Mesothelial cell of epicardium (in vitro differentiated cells): ENCODE measurements around the gene PGAP6. TPM values are rescaled to one million over a fixed set of nuclear protein-coding genes. Genes with fewer than 3 reads are reported as not detected.
A peak's percentile ranks its signal among the peaks of the same experiment; 100 is the strongest.
"Not testable (repeated sequence)": the region's sequence is repeated elsewhere in the genome, so short reads cannot be mapped to it uniquely, and the experiment has no call there.

Experiments used
- DNase-seq, 2 experiments: peaks; one replicate each; pipeline ENCODE4 v3.0.0; 2021; ENCODE audit warnings: low spot score in 2 of 2; ENCODE audit not compliant: unreplicated experiment in 2 of 2
- H3K27ac Mint-ChIP-seq: 2 replicates; pipeline ENCODE4 v1.8.0; 2021; ENCODE audit warnings: mixed read lengths
- H3K27me3 Mint-ChIP-seq: 2 replicates; pipeline ENCODE4 v1.8.0; 2021; ENCODE audit warnings: low read depth, mixed read lengths
- H3K36me3 Mint-ChIP-seq: 2 replicates; pipeline ENCODE4 v1.8.0; 2021; ENCODE audit warnings: mixed read lengths
- H3K4me1 Mint-ChIP-seq: 2 replicates; pipeline ENCODE4 v1.8.0; 2021; ENCODE audit warnings: mixed read lengths
- H3K4me3 Mint-ChIP-seq: 2 replicates; pipeline ENCODE4 v1.8.0; 2021; ENCODE audit warnings: mild to moderate bottlenecking, moderate library complexity, mixed read lengths
- H3K9me3 Mint-ChIP-seq: 2 replicates; pipeline ENCODE4 v1.8.0; 2021; ENCODE audit warnings: mixed read lengths
- CTCF ChIP-seq: fragments of 200-600 bp; sonication (generic); IDR thresholded peaks from one replicate; pipeline ENCODE4 v1.5.0; 2021; ENCODE audit warnings: antibody characterized with exemption; ENCODE audit not compliant: unreplicated experiment
- total RNA-seq: library from RNA; stranded (reverse); gene quantifications from 3 replicates; pipeline ENCODE4 v1.2.1, GENCODE V29; 2021

The PGAP6 gene
- total RNA-seq, 1 donor from 2014 or later = 51.4 TPM

GRCh38 chr16:426115-426905, 44.5 kb upstream of the PGAP6 start:
- Mint-ChIP-seq H3K9me3 (no peaks in the 10 kb centered on the region), H3K36me3 (no peaks in the 10 kb centered on the region), H3K27me3 (peaks cover 16% of the 10 kb centered on the region), H3K27ac (no peak overlapping the region), H3K4me3 (peak overlapping the region; percentile 76), H3K4me1 (peaks cover 29% of the 10 kb centered on the region)
- DNase-seq = peak in 1 of 2 experiments; percentile 41
- TF ChIP-seq CTCF = no peak

- H3K4me3 Mint-ChIP-seq = peak overlapping the region; percentile 76
- TF ChIP-seq CTCF = no peak
- peak in 1 of 2 experiments; percentile 56 for DNase-seq
- no peaks in the 10 kb centered on the region for H3K9me3 Mint-ChIP-seq
- peaks cover 16% of the 10 kb centered on the region for H3K27me3 Mint-ChIP-seq
- peaks cover 29% of the 10 kb centered on the region for H3K4me1 Mint-ChIP-seq
- H3K36me3 Mint-ChIP-seq = no peaks in the 10 kb centered on the region
- H3K27ac Mint-ChIP-seq = no peak overlapping the region
Measured at GRCh38 chr16:425740-426114, 43.9 kb upstream of the PGAP6 start.

- peaks cover 16% of the 10 kb centered on the region for H3K27me3 Mint-ChIP-seq
- H3K27ac Mint-ChIP-seq = peak within 1 kb of the TSS; percentile 67
- DNase-seq = peak; percentile 64 to 87
- peak within 1 kb of the TSS; percentile 76 for H3K4me3 Mint-ChIP-seq
- TF ChIP-seq CTCF = no peak
- no peaks in the 10 kb centered on the region for H3K9me3 Mint-ChIP-seq
- H3K36me3 Mint-ChIP-seq = no peaks in the 10 kb centered on the region
- peaks cover 29% of the 10 kb centered on the region for H3K4me1 Mint-ChIP-seq
Measured at GRCh38 chr16:425082-425718, 43.4 kb upstream of the PGAP6 start, which contains the start of gene RAB11FIP3. TSS of gene RAB11FIP3 (plus strand) at chr16:425649. CDS start at chr16:426007, 358 bp downstream.

GRCh38 chr16:424623-425081, 42.9 kb upstream of the PGAP6 start:
- Mint-ChIP-seq H3K27me3 (peaks cover 16% of the 10 kb centered on the region), H3K4me3 (peak overlapping the region; percentile 76), H3K4me1 (peaks cover 29% of the 10 kb centered on the region), H3K36me3 (no peaks in the 10 kb centered on the region), H3K9me3 (no peaks in the 10 kb centered on the region), H3K27ac (no peak overlapping the region)
- no peak for TF ChIP-seq CTCF
- peak in 1 of 2 experiments; percentile 49 for DNase-seq

GRCh38 chr16:424033-424622, 42.4 kb upstream of the PGAP6 start:
- H3K27me3 Mint-ChIP-seq = peaks cover 16% of the 10 kb centered on the region
- H3K36me3 Mint-ChIP-seq = no peaks in the 10 kb centered on the region
- H3K4me1 Mint-ChIP-seq = peaks cover 29% of the 10 kb centered on the region
- no peaks in the 10 kb centered on the region for H3K9me3 Mint-ChIP-seq
- DNase-seq = no peak
- peak overlapping the region; percentile 76 for H3K4me3 Mint-ChIP-seq
- no peak for TF ChIP-seq CTCF
- no peak overlapping the region for H3K27ac Mint-ChIP-seq

GRCh38 chr16:422179-422578, 40.4 kb upstream of the PGAP6 start:
- H3K9me3 Mint-ChIP-seq, DNase-seq: not testable (repeated sequence)
- peaks cover 16% of the 10 kb centered on the region for H3K27me3 Mint-ChIP-seq

GRCh38 chr16:415170-415498, 33.4 kb upstream of the PGAP6 start:
- H3K4me3 Mint-ChIP-seq, H3K4me1 Mint-ChIP-seq, DNase-seq, H3K27me3 Mint-ChIP-seq, H3K27ac Mint-ChIP-seq, H3K36me3 Mint-ChIP-seq, H3K9me3 Mint-ChIP-seq: not testable (repeated sequence)

More at GRCh38 chr16:422179-422578, 40.4 kb upstream of the PGAP6 start:
- not testable (repeated sequence) for H3K36me3 Mint-ChIP-seq, H3K27ac Mint-ChIP-seq, H3K4me3 Mint-ChIP-seq
- peaks cover 13% of the 10 kb centered on the region for H3K4me1 Mint-ChIP-seq
